ENCODE results near the gene LTB4R2. TPM values are rescaled to one million over a fixed set of nuclear protein-coding genes. Genes with fewer than 3 reads are reported as not detected.

The LTB4R2 gene
- total and polyA plus RNA-seq, 2 of the 8 experiments (the other 6 are each of a cell fraction or from before 2014, with no cell fraction given): 5.3 to 6.7 TPM

DNA sequence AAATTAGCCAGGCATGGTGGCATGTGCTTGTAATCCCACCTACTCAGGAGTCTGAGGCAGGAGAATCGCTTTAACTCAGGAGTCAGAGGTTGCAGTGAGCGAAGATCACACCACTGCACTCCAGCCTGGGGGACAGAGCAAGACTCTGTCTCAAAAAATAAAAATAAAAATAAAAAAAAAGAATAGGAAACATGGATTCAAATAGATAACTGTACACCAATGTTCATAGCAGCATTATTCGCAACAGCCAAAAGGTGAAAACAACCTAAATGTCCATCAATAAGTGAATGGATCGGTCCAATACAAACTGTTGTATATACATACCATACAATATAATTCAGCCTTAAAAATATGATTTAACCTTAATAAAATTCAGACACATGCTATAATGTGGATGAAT, 32.9 kb downstream of the LTB4R2 start (continued):
- TF ChIP-seq, protein P1, sequence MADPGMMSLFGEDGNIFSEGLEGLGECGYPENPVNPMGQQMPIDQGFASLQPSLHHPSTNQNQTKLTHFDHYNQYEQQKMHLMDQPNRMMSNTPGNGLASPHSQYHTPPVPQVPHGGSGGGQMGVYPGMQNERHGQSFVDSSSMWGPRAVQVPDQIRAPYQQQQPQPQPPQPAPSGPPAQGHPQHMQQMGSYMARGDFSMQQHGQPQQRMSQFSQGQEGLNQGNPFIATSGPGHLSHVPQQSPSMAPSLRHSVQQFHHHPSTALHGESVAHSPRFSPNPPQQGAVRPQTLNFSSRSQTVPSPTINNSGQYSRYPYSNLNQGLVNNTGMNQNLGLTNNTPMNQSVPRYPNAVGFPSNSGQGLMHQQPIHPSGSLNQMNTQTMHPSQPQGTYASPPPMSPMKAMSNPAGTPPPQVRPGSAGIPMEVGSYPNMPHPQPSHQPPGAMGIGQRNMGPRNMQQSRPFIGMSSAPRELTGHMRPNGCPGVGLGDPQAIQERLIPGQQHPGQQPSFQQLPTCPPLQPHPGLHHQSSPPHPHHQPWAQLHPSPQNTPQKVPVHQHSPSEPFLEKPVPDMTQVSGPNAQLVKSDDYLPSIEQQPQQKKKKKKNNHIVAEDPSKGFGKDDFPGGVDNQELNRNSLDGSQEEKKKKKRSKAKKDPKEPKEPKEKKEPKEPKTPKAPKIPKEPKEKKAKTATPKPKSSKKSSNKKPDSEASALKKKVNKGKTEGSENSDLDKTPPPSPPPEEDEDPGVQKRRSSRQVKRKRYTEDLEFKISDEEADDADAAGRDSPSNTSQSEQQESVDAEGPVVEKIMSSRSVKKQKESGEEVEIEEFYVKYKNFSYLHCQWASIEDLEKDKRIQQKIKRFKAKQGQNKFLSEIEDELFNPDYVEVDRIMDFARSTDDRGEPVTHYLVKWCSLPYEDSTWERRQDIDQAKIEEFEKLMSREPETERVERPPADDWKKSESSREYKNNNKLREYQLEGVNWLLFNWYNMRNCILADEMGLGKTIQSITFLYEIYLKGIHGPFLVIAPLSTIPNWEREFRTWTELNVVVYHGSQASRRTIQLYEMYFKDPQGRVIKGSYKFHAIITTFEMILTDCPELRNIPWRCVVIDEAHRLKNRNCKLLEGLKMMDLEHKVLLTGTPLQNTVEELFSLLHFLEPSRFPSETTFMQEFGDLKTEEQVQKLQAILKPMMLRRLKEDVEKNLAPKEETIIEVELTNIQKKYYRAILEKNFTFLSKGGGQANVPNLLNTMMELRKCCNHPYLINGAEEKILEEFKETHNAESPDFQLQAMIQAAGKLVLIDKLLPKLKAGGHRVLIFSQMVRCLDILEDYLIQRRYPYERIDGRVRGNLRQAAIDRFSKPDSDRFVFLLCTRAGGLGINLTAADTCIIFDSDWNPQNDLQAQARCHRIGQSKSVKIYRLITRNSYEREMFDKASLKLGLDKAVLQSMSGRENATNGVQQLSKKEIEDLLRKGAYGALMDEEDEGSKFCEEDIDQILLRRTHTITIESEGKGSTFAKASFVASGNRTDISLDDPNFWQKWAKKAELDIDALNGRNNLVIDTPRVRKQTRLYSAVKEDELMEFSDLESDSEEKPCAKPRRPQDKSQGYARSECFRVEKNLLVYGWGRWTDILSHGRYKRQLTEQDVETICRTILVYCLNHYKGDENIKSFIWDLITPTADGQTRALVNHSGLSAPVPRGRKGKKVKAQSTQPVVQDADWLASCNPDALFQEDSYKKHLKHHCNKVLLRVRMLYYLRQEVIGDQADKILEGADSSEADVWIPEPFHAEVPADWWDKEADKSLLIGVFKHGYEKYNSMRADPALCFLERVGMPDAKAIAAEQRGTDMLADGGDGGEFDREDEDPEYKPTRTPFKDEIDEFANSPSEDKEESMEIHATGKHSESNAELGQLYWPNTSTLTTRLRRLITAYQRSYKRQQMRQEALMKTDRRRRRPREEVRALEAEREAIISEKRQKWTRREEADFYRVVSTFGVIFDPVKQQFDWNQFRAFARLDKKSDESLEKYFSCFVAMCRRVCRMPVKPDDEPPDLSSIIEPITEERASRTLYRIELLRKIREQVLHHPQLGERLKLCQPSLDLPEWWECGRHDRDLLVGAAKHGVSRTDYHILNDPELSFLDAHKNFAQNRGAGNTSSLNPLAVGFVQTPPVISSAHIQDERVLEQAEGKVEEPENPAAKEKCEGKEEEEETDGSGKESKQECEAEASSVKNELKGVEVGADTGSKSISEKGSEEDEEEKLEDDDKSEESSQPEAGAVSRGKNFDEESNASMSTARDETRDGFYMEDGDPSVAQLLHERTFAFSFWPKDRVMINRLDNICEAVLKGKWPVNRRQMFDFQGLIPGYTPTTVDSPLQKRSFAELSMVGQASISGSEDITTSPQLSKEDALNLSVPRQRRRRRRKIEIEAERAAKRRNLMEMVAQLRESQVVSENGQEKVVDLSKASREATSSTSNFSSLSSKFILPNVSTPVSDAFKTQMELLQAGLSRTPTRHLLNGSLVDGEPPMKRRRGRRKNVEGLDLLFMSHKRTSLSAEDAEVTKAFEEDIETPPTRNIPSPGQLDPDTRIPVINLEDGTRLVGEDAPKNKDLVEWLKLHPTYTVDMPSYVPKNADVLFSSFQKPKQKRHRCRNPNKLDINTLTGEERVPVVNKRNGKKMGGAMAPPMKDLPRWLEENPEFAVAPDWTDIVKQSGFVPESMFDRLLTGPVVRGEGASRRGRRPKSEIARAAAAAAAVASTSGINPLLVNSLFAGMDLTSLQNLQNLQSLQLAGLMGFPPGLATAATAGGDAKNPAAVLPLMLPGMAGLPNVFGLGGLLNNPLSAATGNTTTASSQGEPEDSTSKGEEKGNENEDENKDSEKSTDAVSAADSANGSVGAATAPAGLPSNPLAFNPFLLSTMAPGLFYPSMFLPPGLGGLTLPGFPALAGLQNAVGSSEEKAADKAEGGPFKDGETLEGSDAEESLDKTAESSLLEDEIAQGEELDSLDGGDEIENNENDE (IDR thresholded peaks at IDR 0.05; ENCODE audit: insufficient replicate concordance, low read length): no peak
- no peak for TF ChIP-seq BACH1 (IDR thresholded peaks at IDR 0.05; ENCODE audit: low read length)
- TF ChIP-seq JUND (IDR thresholded peaks at IDR 0.05; ENCODE audit: low read length): no peak
- TF ChIP-seq, protein P2, sequence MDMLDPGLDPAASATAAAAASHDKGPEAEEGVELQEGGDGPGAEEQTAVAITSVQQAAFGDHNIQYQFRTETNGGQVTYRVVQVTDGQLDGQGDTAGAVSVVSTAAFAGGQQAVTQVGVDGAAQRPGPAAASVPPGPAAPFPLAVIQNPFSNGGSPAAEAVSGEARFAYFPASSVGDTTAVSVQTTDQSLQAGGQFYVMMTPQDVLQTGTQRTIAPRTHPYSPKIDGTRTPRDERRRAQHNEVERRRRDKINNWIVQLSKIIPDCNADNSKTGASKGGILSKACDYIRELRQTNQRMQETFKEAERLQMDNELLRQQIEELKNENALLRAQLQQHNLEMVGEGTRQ (IDR thresholded peaks at IDR 0.05; ENCODE audit: low read length): no peak
- TF ChIP-seq CHD1 (IDR thresholded peaks at IDR 0.05; ENCODE audit: low read depth, low read length): no peak
- TF ChIP-seq NRF1 (IDR thresholded peaks at IDR 0.05; ENCODE audit: low read depth, low read length): no peak
- TF ChIP-seq, protein P3, sequence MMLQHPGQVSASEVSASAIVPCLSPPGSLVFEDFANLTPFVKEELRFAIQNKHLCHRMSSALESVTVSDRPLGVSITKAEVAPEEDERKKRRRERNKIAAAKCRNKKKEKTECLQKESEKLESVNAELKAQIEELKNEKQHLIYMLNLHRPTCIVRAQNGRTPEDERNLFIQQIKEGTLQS (IDR thresholded peaks at IDR 0.05; ENCODE audit: insufficient read depth, low read depth, low read length): no peak
- no peak for TF ChIP-seq ASH2L (IDR thresholded peaks at IDR 0.05; ENCODE audit: low read length)
